Measurements from ENCODE around the gene CDAN1.

The CDAN1 gene

GRCh38 chr15:42707068-42707467 lies 29.9 kb downstream of the CDAN1 start:
- DNase-seq (ENCODE audit: low read depth), result no peak

- DNase-seq (ENCODE audit: low read depth), result no peak
Measured at GRCh38 chr15:42705336-42705735, 31.6 kb downstream of the CDAN1 start.

DNA sequence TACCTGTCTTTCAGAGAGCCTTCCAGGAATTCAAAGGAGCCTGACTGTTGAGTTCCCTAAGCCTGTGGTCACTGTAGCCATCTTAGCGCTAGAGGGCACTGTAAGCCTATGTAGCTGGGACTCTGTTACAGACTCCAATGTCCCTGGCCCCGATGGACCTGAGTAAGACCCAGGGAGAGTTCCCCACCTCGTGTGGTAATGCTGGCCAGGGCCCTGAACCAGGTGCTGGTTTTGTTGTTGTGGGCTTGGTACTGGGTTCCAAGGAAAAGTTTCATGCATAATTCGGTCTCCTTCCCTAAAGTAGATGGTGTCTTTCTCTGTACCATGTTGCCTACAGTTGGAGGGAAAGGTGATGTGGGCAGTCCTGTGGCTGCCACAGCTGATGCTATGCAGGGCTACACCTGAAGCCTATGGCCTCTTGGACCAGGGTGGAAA lies 32.4 kb downstream of the CDAN1 start:
- DNase-seq (ENCODE audit: low read depth), result peak; percentile 28

DNA sequence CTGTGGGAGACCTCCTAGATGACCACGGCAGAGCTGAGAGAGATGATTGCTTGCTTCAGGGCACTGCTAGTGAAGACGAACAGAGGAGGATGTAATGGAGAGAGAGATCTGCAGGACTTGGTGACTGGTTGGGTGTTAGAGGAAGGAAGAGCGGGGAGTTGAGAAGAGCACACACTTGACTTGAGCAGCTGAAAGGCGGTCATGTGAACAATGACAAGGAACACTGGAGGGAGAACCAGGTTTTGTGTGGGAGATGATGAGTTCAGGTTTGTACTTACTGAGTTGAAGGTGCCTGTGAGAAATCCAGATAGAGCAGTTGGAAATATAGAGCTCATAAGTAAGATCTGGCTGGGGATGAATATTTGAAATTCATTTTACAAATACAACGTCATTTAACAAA lies 40.3 kb downstream of the CDAN1 start:
- DNase-seq (ENCODE audit: low read depth), result no peak

GRCh38 chr15:42695527-42696071 lies 41.3 kb downstream of the CDAN1 start:
- no peak for DNase-seq (ENCODE audit: low read depth)

DNA sequence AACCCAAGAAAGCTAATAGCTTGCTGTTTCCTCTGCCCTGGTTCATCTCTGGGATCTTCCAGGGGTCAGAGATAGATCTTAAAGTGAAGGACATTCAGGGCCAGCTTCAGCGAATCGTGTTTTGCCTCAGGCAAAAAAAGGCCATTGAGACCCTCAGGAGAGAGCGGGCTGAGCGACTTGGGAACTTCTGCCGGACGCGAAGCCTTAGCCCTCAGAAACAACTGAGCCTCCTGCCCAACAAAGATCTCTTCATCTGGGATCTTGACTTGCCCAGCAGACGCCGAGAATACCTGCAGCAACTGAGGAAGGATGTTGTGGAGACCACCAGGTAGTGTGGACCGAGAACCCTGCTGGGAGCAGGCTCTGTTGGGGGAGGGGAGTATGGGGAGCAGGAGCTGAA lies 42.5 kb downstream of the CDAN1 start:
- no peak for DNase-seq (ENCODE audit: low read depth)

GRCh38 chr15:42693942-42694341 lies 43.0 kb downstream of the CDAN1 start:
- no peak for DNase-seq (ENCODE audit: low read depth)

- DNase-seq (ENCODE audit: low read depth), result no peak
Measured at GRCh38 chr15:42693496-42693895, 43.4 kb downstream of the CDAN1 start.

- no peak for DNase-seq (ENCODE audit: low read depth)
Measured at GRCh38 chr15:42692997-42693396, 43.9 kb downstream of the CDAN1 start.

- no peak for DNase-seq (ENCODE audit: low read depth)
Measured at GRCh38 chr15:42692536-42692935, 44.4 kb downstream of the CDAN1 start.

- DNase-seq (ENCODE audit: low read depth), result no peak
Measured at GRCh38 chr15:42691770-42692169, 45.2 kb downstream of the CDAN1 start.

DNA sequence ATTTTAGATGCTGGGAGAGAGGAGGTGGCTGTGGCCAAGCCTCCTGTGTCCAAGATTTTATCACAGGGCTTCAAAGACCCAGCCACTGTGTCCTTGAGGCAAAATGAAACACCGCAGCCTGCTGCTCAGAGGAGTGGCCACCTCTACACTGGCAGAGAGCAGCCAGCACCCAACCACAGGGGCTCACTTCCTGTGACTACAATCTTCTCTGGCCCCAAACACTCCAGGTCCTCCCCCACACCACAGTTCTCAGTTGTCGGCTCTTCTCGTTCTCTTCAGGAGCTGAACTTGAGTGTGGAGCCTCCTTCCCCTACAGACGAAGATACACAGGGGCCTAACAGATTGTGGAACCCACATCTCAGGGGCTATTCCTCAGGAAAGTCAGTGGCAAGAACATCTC lies 45.6 kb downstream of the CDAN1 start:
- DNase-seq (ENCODE audit: low read depth), result no peak

GRCh38 chr15:42688301-42688700 lies 48.6 kb downstream of the CDAN1 start:
- DNase-seq (ENCODE audit: low read depth), result no peak

DNA sequence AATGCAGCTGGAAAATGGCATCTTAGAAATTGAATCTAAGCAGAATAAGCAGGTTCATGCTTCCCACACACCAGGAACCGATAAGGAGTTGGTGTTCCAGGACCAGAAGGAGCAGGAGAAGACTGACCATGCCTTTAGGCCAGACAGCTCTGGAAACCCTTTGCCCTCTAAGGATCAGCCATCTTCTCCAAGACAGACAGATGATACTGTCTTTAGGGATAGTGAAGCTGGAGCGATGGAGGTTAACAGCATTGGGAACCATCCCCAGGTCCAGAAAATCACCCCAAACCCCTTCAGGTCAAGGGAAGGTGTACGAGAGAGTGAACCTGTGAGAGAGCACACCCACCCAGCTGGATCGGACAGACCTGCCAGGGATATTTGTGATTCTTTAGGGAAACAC lies 49.2 kb downstream of the CDAN1 start:
- no peak for DNase-seq (ENCODE audit: low read depth)

- DNase-seq (ENCODE audit: low read depth), result no peak
Measured at GRCh38 chr15:42686281-42686680, 50.6 kb downstream of the CDAN1 start.

- no peak for DNase-seq (ENCODE audit: low read depth)
Measured at GRCh38 chr15:42681119-42681518, 55.8 kb downstream of the CDAN1 start.

- peak; percentile 23 for DNase-seq (ENCODE audit: low read depth)
Measured at GRCh38 chr15:42680142-42680482, 56.8 kb downstream of the CDAN1 start.

DNA sequence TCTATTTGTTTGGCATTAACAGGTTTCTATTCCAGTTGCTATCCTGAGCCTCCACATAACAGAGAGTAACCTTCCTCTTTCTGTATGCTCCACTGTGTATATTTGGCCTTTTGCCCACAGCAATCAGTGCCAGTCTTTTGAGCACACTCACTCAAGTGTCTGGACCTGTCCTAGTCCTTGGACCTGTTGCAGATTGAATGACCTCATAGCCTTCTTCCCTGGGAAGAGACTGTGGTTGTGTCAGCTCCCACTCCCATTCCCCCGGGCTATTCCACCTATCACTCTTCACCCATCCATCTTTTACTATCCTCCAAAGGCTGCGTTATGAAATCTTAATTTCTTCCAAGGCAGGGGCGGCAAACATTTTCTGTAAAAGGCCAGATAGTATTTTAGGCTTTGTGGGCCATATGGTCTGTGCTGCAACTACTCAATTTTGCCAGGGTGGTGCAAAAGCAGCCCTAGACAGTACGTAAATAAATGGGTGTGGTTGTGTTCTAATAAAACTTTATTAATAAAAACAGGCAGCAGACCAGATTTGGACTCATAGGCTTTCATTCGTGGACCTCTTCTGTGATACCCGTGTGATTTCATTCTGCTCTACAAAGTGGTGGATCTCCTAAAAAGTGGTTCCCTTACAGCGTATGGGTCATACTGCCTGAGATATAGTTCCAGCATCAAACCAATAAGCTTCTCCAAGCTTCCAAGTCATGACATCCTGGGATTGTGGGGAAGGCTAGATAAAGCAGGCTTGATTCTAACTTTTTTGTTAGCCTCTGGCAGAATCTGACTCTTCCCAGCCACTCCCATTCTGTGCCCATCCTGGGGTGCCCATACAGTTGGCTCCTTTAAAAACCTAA lies 57.4 kb downstream of the CDAN1 start:
- DNase-seq (ENCODE audit: low read depth), result no peak

DNA sequence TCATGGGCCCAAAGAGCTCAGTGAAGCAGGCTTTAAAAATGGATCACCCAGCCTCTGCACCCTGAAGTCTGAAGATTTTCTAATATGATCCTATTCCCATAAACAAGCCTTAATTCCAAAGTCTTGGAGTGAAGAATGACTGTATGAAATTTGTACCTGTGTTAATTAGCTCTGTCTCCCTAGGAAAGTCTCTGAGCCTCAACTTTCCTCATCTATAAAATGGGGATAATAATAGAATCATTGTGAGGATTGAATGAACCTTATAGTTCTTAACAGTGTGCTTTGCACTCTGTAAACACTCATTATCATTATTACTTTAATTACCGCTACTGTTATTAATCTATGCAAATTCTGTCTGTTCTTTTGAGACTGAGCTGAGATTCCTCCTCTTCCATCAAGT lies 61.9 kb downstream of the CDAN1 start:
- DNase-seq (ENCODE audit: low read depth), result no peak

GRCh38 chr15:42674472-42674871 lies 62.5 kb downstream of the CDAN1 start:
- DNase-seq (ENCODE audit: low read depth), result no peak

Data from stimulated activated CD8-positive, alpha-beta memory T cell treated with anti-CD3 and anti-CD28 coated beads, Interleukin-4, amount 100 ng/mL, for 24 hours (primary cell).